K562 (cell line): ENCODE measurements around the gene C1QTNF7. TPM values are rescaled to one million over a fixed set of nuclear protein-coding genes. Genes with fewer than 3 reads are reported as not detected.

Source experiments
- ATAC-seq: fragments of 200-7000 bp; cut with Tn5 transposase; 3 replicates; pipeline ENCODE4 v1.9.1; 2020; ENCODE audit warnings: moderate library complexity
- BruUV-seq: library from RNA; stranded (reverse); fragments of 400-500 nt; replicated peaks from 2 replicates; lab custom pipeline; 2021; lab: Mats Ljungman, UMichigan
- CTCF ChIA-PET: fragments of 300-600 bp; formaldehyde crosslinking; extraction: SDS; loops from one replicate; lab custom pipeline; 2021; ENCODE audit warnings: low intra/inter-chr PET ratio; lab: Yijun Ruan, JAX
- POLR2A ChIA-PET: fragments of 300-600, 350-650 bp; sonication (Branson Sonifier 250); formaldehyde crosslinking; extraction: SDS; loops from one replicate; lab custom pipeline; 2021; ENCODE audit warnings: antibody characterized with exemption, inconsistent platforms; lab: Yijun Ruan, JAX
- DNase-seq, 4 experiments: peaks; one replicate each; pipeline versions ENCODE4 v3.0.0 to v3.0.0-alpha.2; 2011 to 2018; ENCODE audit warnings: low spot score in 3 of 4, mixed read lengths in 3 of 4; ENCODE audit errors: extremely low read depth in 1 of 4
- FAIRE-seq: peaks from 2 replicates; lab custom pipeline; 2011; peaks lifted over from hg19 to GRCh38; lab: Jason Lieb, UNC
- H2AFZ ChIP-seq: 2 replicates; pipeline ENCODE4 v1.6.0; 2011; ENCODE audit warnings: low read depth, low read length, control low read depth, inconsistent platforms
- H3K27ac ChIP-seq: fragments of 200-600 bp; 3 replicates; pipeline ENCODE4 v1.8.0; 2011; ENCODE audit warnings: low read depth, mild to moderate bottlenecking, control low read depth, inconsistent platforms, low read length, moderate library complexity, mixed read lengths; ENCODE audit errors: extremely low read depth
- H3K27me3 ChIP-seq, 2 experiments: fragments of 300-600 bp in 1 of 2; 2 replicates in 1 of 2; 3 replicates in 1 of 2; pipeline versions ENCODE4 v1.6.0 to v1.8.0; 2011; ENCODE audit warnings: inconsistent platforms in 2 of 2, low read length in 2 of 2, mild to moderate bottlenecking in 1 of 2, mixed read lengths in 1 of 2, moderate library complexity in 1 of 2; ENCODE audit not compliant: control insufficient read depth in 2 of 2, insufficient read depth in 2 of 2
- H3K36me3 ChIP-seq: fragments of 300-600 bp; 3 replicates; pipeline ENCODE4 v1.8.0; 2011; ENCODE audit warnings: mild to moderate bottlenecking, low read length, inconsistent platforms; ENCODE audit not compliant: control insufficient read depth, insufficient read depth
- H3K4me1 ChIP-seq, 2 experiments: fragments of 200-600 bp in 1 of 2; replicated peaks in 1 of 2; 2 replicates in 1 of 2; 3 replicates in 1 of 2; pipeline versions ENCODE4 v1.5.1 to v1.8.0; 2011; ENCODE audit warnings: inconsistent platforms in 2 of 2, low read length in 2 of 2, mild to moderate bottlenecking in 1 of 2, mixed read lengths in 1 of 2, moderate library complexity in 1 of 2; ENCODE audit not compliant: control insufficient read depth in 2 of 2, insufficient read depth in 2 of 2
- H3K4me2 ChIP-seq: 2 replicates; pipeline ENCODE4 v1.6.1; 2011; ENCODE audit warnings: low read length, control low read depth, inconsistent platforms, mixed read lengths; ENCODE audit not compliant: insufficient read depth
- H3K4me3 ChIP-seq: fragments of 200-600 bp; sonication (generic), shearing (Covaris generic); 2 replicates; pipeline ENCODE4 v1.5.1; 2016; ENCODE audit warnings: control low read depth, inconsistent platforms
- H3K79me2 ChIP-seq: fragments of 200-600 bp; 3 replicates; pipeline ENCODE4 v1.8.0; 2011; ENCODE audit warnings: low read length, inconsistent platforms; ENCODE audit not compliant: control insufficient read depth, insufficient read depth
- H3K9ac ChIP-seq, 2 experiments: 2 replicates each; pipeline versions ENCODE4 v1.6.0 to v1.6.1; 2011; ENCODE audit warnings: low read depth in 2 of 2, low read length in 2 of 2, control low read depth in 1 of 2, inconsistent platforms in 1 of 2, mild to moderate bottlenecking in 1 of 2, mixed read lengths in 1 of 2; ENCODE audit not compliant: insufficient read depth in 1 of 2
- H3K9me1 ChIP-seq: one replicate; pipeline ENCODE4 v1.6.0; 2011; ENCODE audit warnings: inconsistent platforms, mild to moderate bottlenecking, low read length, moderate library complexity; ENCODE audit not compliant: control insufficient read depth, insufficient read depth
- H3K9me3 ChIP-seq: replicated peaks from 2 replicates; pipeline ENCODE4 v1.5.1; 2011; ENCODE audit warnings: low read depth, low read length, inconsistent platforms; ENCODE audit not compliant: control insufficient read depth, insufficient read depth
- H4K20me1 ChIP-seq: replicated peaks from 2 replicates; pipeline ENCODE4 v1.6.1; 2011; ENCODE audit warnings: low read length, inconsistent platforms, mixed read lengths; ENCODE audit not compliant: control insufficient read depth, insufficient read depth
- CHCHD3 ChIP-seq: fragments of 250-450 bp; sonication (Bioruptor Pico); IDR thresholded peaks from 2 replicates; pipeline ENCODE4 v2.1.2; 2022; ENCODE audit warnings: mild to moderate bottlenecking
- HLTF ChIP-seq: fragments of 450-650 bp; IDR thresholded peaks from 2 replicates; pipeline ENCODE4 v1.6.1; 2016
- MGA ChIP-seq: fragments of 450-650 bp; IDR thresholded peaks from 2 replicates; pipeline ENCODE4 v1.6.1; 2016; ENCODE audit warnings: mild to moderate bottlenecking, moderate library complexity
- MYBL2 ChIP-seq, 2 experiments: fragments of 450-650 bp in 1 of 2; sonication (generic) in 1 of 2; formaldehyde crosslinking in 1 of 2; IDR thresholded peaks; 2 replicates each; pipeline versions ENCODE4 v1.6.1 to v1.8.1; 2017 to 2022; ENCODE audit warnings: borderline replicate concordance in 1 of 2, inconsistent platforms in 1 of 2, low read depth in 1 of 2, mild to moderate bottlenecking in 1 of 2, missing genetic modification reagents in 1 of 2, moderate library complexity in 1 of 2
- NR2C2 ChIP-seq, 2 experiments: fragments of 200-800 bp in 1 of 2; sonication (Bioruptor generic) in 1 of 2; sonication (generic) in 1 of 2; formaldehyde crosslinking in 1 of 2; IDR thresholded peaks; 2 replicates each; pipeline versions ENCODE4 v1.6.1 to v1.8.0; 2016 to 2022; ENCODE audit warnings: mild to moderate bottlenecking in 1 of 2, missing compliant biosample characterization in 1 of 2, missing genetic modification characterization in 1 of 2, missing genetic modification reagents in 1 of 2
- POLR2H ChIP-seq: IDR thresholded peaks from 2 replicates; pipeline ENCODE4 v1.6.1; 2016; ENCODE audit warnings: missing genetic modification characterization, low read depth, mild to moderate bottlenecking, control low read depth, missing compliant biosample characterization, moderate library complexity
- TEAD1 ChIP-seq, 2 experiments: fragments of 450-650 bp in 1 of 2; sonication (generic) in 1 of 2; formaldehyde crosslinking; IDR thresholded peaks; 2 replicates each; pipeline versions ENCODE4 v1.4.0 to v1.8.0; 2020 to 2022; ENCODE audit warnings: mild to moderate bottlenecking in 2 of 2, missing genetic modification reagents in 1 of 2
- ZBTB9 ChIP-seq: fragments of 450-650 bp; formaldehyde crosslinking; IDR thresholded peaks from 2 replicates; pipeline ENCODE4 v1.4.0; 2020; ENCODE audit warnings: mild to moderate bottlenecking, moderate library complexity
- ZNF12 ChIP-seq: sonication (generic); formaldehyde crosslinking; IDR thresholded peaks from 2 replicates; pipeline ENCODE4 v1.4.0; 2020; ENCODE audit warnings: mild to moderate bottlenecking, missing genetic modification reagents
- ZNF551 ChIP-seq: fragments of 250-450 bp; sonication (Bioruptor Pico); IDR thresholded peaks from 2 replicates; pipeline ENCODE4 v1.5.0; 2021; ENCODE audit warnings: mild to moderate bottlenecking, moderate library complexity
- WGBS: fragments of 100-300 bp; shearing (Covaris generic); methylation state at CpG from one replicate; pipeline ENCODE4 v1.1.6; 2016; ENCODE audit warnings: low coverage, mixed read lengths; ENCODE audit not compliant: insufficient coverage; ENCODE audit errors: missing lambda C conversion rate; 5-methylcytosine and 5-hydroxymethylcytosine counted together
- in situ Hi-C: fragments of 300-500 bp; cut with MboI; formaldehyde crosslinking; loops from 4 replicates; pipeline ENCODE4 v1.15.0; 2018; ENCODE audit warnings: inconsistent platforms, mixed read lengths
- intact Hi-C: fragments of 100-400 bp; cut with micrococcal nuclease; formaldehyde crosslinking; loops from 2 replicates; pipeline ENCODE4 v1.14.2; 2022
- polyA plus RNA-seq, 8 experiments: library from polyadenylated mRNA; depleted of rRNA in 4 of 8; stranded (reverse) in 5 of 8; unstranded in 3 of 8; fragments of >200 nt; fragmentation: Nextera tagmentation in 2 of 8; fragmentation: Illumina TruSeq in 1 of 8; extraction: Ambion mirVana in 2 of 8; extraction: Trizol in 1 of 8; gene quantifications; 2 replicates each; pipeline versions ENCODE4 v1.2.1 to v1.2.3, GENCODE V29; 2011 to 2014; ENCODE audit warnings: inconsistent platforms in 1 of 8, missing spikeins in 1 of 8
- total RNA-seq, 7 experiments: library from RNA; depleted of rRNA in 6 of 7; stranded (reverse); fragments of >200 nt in 6 of 7; fragmentation: Illumina TruSeq in 2 of 7; extraction: Trizol in 2 of 7; gene quantifications; 2 replicates each; pipeline versions ENCODE4 v1.2.1 to v1.2.3, GENCODE V29; 2011 to 2021; ENCODE audit warnings: low replicate concordance in 1 of 7

Gene C1QTNF7
- total and polyA plus RNA-seq, 9 of the 15 experiments (the other 6 are each of a cell fraction or from before 2014, with no cell fraction given) = not detected

- H2AFZ ChIP-seq = no peak overlapping the region
- no peaks in the 10 kb centered on the region for H3K4me1 ChIP-seq
- no peaks in the 10 kb centered on the region for H3K9me3 ChIP-seq
- 0% methylated on average over 3 of the region's 3 CpGs for WGBS
- H3K27ac ChIP-seq = no peak overlapping the region
- POLR2A ChIA-PET = interaction anchor here (1.0 kb wide), 1 partner anchor 12 kb away, joined by 3 read pairs; no protein-coding TSS in a partner anchor
- H3K27me3 ChIP-seq = peaks cover 4 to 5% of the 10 kb centered on the region in 2 experiments; a peak in 4 of 5 replicates
- H3K9me1 ChIP-seq = no peaks in the 10 kb centered on the region
- ATAC-seq (no peak), FAIRE-seq (no peak), DNase-seq (no peak)
- H3K4me2 ChIP-seq = no peak overlapping the region
- H4K20me1 ChIP-seq = no peaks in the 10 kb centered on the region
- in situ Hi-C loops (no loop called here), intact Hi-C loops (no loop called here)
- no TSS peak for BruUV-seq
- H3K9ac ChIP-seq = no peak overlapping the region
- H3K79me2 ChIP-seq = no peaks in the 10 kb centered on the region
- CTCF ChIA-PET = no interaction called here
- TF ChIP-seq CHCHD3 (no peak), MYBL2 (IDR thresholded peaks at IDR 0.05; ENCODE audit: low read depth) (no peak), MYBL2 (CRISPR knock-in tag; IDR thresholded peaks at IDR 0.05; ENCODE audit: borderline replicate concordance) (no peak), HLTF (no peak), POLR2H (no peak), NR2C2 (CRISPR knock-in tag; IDR thresholded peaks at IDR 0.05) (no peak), NR2C2 (tag; IDR thresholded peaks at IDR 0.05) (no peak), ZNF12 (no peak), MGA (no peak), ZNF551 (no peak), ZBTB9 (CRISPR knock-in tag) (no peak), TEAD1 (CRISPR knock-in tag; IDR thresholded peaks at IDR 0.05) (no peak)
- H3K36me3 ChIP-seq = no peaks in the 10 kb centered on the region
- no peak overlapping the region for H3K4me3 ChIP-seq
Observed at GRCh38 chr4:15470128-15470475, 42.3 kb downstream of the C1QTNF7 start.
